HCT116 (cell line): Measurements from ENCODE around the gene EFCAB8. TPM values are rescaled to one million over a fixed set of nuclear protein-coding genes. Genes with fewer than 3 reads are reported as not detected.

Experiments used
- ATAC-seq: fragments of 200-7000 bp; cut with Tn5 transposase; 2 replicates; pipeline ENCODE4 v1.9.1; 2020; ENCODE audit warnings: mild to moderate bottlenecking, moderate library complexity
- BruUV-seq: library from RNA; stranded (reverse); fragments of 400-500 nt; replicated peaks from 2 replicates; lab custom pipeline; 2021; lab: Mats Ljungman, UMichigan
- CTCF ChIA-PET: fragments of 300-600 bp; sonication (Branson Sonifier 250); formaldehyde crosslinking; loops from one replicate; lab custom pipeline; 2021; ENCODE audit warnings: antibody characterized with exemption; lab: Charles Lee
- POLR2A ChIA-PET: fragments of 300-600, 350-600 bp; sonication (Branson Sonifier 250); formaldehyde crosslinking; loops from one replicate; lab custom pipeline; 2021; ENCODE audit warnings: antibody characterized with exemption; lab: Charles Lee
- RAD21 ChIA-PET, 2 experiments: fragments of 300-600 bp; sonication (Branson Sonifier 250); formaldehyde crosslinking; loops; one replicate each; lab custom pipeline; 2023; ENCODE audit warnings: low total read pairs in 2 of 2; ENCODE audit not compliant: uncharacterized antibody in 2 of 2, unreplicated experiment in 2 of 2, low non-redundant PET in 1 of 2; lab: Charles Lee
- DNase-seq: peaks from one replicate; pipeline ENCODE4 v3.0.0-alpha.2; 2010; ENCODE audit warnings: low read depth, low spot score
- H2AFZ ChIP-seq: fragments of 200-600 bp; shearing (Covaris generic), sonication (generic); 2 replicates; pipeline ENCODE4 v1.6.1; 2017; ENCODE audit warnings: low read depth, mixed run types, mixed read lengths, antibody characterized with exemption, low read length; ENCODE audit not compliant: poor library complexity, severe bottlenecking
- H3K27ac ChIP-seq: 2 replicates; pipeline ENCODE4 v1.5.1; 2012; ENCODE audit warnings: low read depth, low read length
- H3K27me3 ChIP-seq: fragments of 200-600 bp; sonication (generic); 2 replicates; pipeline ENCODE4 v1.6.1; 2016; ENCODE audit warnings: mixed run types, low read length, mixed read lengths; ENCODE audit not compliant: insufficient read depth
- H3K36me3 ChIP-seq, 2 experiments: fragments of 200-500 bp in 1 of 2; fragments of 200-600 bp in 1 of 2; sonication (Bioruptor generic) in 1 of 2; sonication (generic) in 1 of 2; 2 replicates each; pipeline versions ENCODE4 v1.5.1 to v1.6.1; 2014 to 2016; ENCODE audit warnings: low read length in 2 of 2, inconsistent platforms in 1 of 2, mixed read lengths in 1 of 2, mixed run types in 1 of 2; ENCODE audit not compliant: insufficient read depth in 2 of 2, control insufficient read depth in 1 of 2
- H3K4me1 ChIP-seq, 2 experiments: fragments of 200-600 bp in 1 of 2; sonication (generic) in 1 of 2; 2 replicates each; pipeline versions ENCODE4 v1.5.1 to v1.6.1; 2012 to 2017; ENCODE audit warnings: low read length in 2 of 2, inconsistent platforms in 1 of 2, mild to moderate bottlenecking in 1 of 2, mixed read lengths in 1 of 2, mixed run types in 1 of 2, moderate library complexity in 1 of 2; ENCODE audit not compliant: insufficient read depth in 2 of 2, control insufficient read depth in 1 of 2
- H3K4me2 ChIP-seq: fragments of 200-600 bp; sonication (generic); 2 replicates; pipeline ENCODE4 v1.6.1; 2017; ENCODE audit warnings: mixed run types, low read length, mixed read lengths
- H3K4me3 ChIP-seq, 2 experiments: fragments of 200-600 bp in 1 of 2; sonication (generic) in 1 of 2; replicated peaks in 1 of 2; 2 replicates each; pipeline ENCODE4 v1.5.1; 2011 to 2016; ENCODE audit warnings: low read length in 2 of 2, control low read depth in 1 of 2, low read depth in 1 of 2, mild to moderate bottlenecking in 1 of 2, mixed read lengths in 1 of 2, mixed run types in 1 of 2
- H3K79me2 ChIP-seq: fragments of 200-600 bp; sonication (generic); 2 replicates; pipeline ENCODE4 v1.6.1; 2017; ENCODE audit warnings: mild to moderate bottlenecking, mixed run types, low read length, moderate library complexity, mixed read lengths; ENCODE audit not compliant: insufficient read depth
- H3K9ac ChIP-seq: fragments of 200-600 bp; sonication (generic); 2 replicates; pipeline ENCODE4 v1.6.1; 2016; ENCODE audit warnings: low read length, mixed read lengths
- H3K9me2 ChIP-seq: fragments of 200-600 bp; sonication (generic), shearing (Covaris generic); 2 replicates; pipeline ENCODE4 v1.6.1; 2017; ENCODE audit warnings: mixed run types, mild to moderate bottlenecking, moderate library complexity; ENCODE audit not compliant: insufficient read depth
- H3K9me3 ChIP-seq, 2 experiments: fragments of 200-500 bp in 1 of 2; fragments of 200-600 bp in 1 of 2; sonication (Bioruptor generic) in 1 of 2; sonication (generic) in 1 of 2; 2 replicates each; pipeline ENCODE4 v1.6.1; 2014 to 2017; ENCODE audit warnings: low read length in 2 of 2, mixed read lengths in 2 of 2, inconsistent platforms in 1 of 2, low read depth in 1 of 2, mild to moderate bottlenecking in 1 of 2, mixed run types in 1 of 2, moderate library complexity in 1 of 2; ENCODE audit not compliant: control insufficient read depth in 1 of 2, insufficient read depth in 1 of 2
- H4K20me1 ChIP-seq: fragments of 200-600 bp; sonication (generic), shearing (Covaris generic); 2 replicates; pipeline ENCODE4 v1.6.1; 2017; ENCODE audit warnings: mixed run types, mild to moderate bottlenecking, moderate library complexity; ENCODE audit not compliant: insufficient read depth
- CBX3 ChIP-seq: IDR thresholded peaks from 2 replicates; pipeline ENCODE4 v1.6.1; 2012; ENCODE audit warnings: low read depth
- ELF1 ChIP-seq: IDR thresholded peaks from 2 replicates; pipeline ENCODE4 v1.6.1; 2012; ENCODE audit warnings: low read depth, borderline replicate concordance
- MAX ChIP-seq: IDR thresholded peaks from 2 replicates; pipeline ENCODE4 v1.6.1; 2012
- POLR2A ChIP-seq: IDR thresholded peaks from 2 replicates; pipeline ENCODE4 v1.7.0; 2011; ENCODE audit warnings: borderline replicate concordance; ENCODE audit not compliant: insufficient read depth, insufficient read length; ENCODE audit errors: extremely low read depth
- POLR2AphosphoS5 ChIP-seq: IDR thresholded peaks from 2 replicates; pipeline ENCODE4 v1.6.1; 2011; ENCODE audit warnings: mild to moderate bottlenecking, low read depth, low read length, moderate library complexity
- RAD21 ChIP-seq: IDR thresholded peaks from 2 replicates; pipeline ENCODE4 v1.6.1; 2012; ENCODE audit warnings: low read depth, mild to moderate bottlenecking
- SIN3A ChIP-seq: IDR thresholded peaks from 2 replicates; pipeline ENCODE4 v1.6.1; 2012; ENCODE audit warnings: low read depth
- YY1 ChIP-seq: IDR thresholded peaks from 2 replicates; pipeline ENCODE4 v1.6.1; 2011; ENCODE audit warnings: low read length, low read depth, moderate library complexity, mild to moderate bottlenecking; ENCODE audit not compliant: insufficient replicate concordance; ENCODE audit errors: extremely low read depth
- ZBTB33 ChIP-seq: IDR thresholded peaks from 2 replicates; pipeline ENCODE4 v1.6.1; 2011; ENCODE audit warnings: mild to moderate bottlenecking, low read length, moderate library complexity; ENCODE audit not compliant: insufficient replicate concordance; ENCODE audit errors: extremely low read depth
- ZNF274 ChIP-seq: fragments of 200-500 bp; sonication (Bioruptor generic); IDR thresholded peaks from 2 replicates; pipeline ENCODE4 v1.6.1; 2014; ENCODE audit warnings: mild to moderate bottlenecking, low read depth, low read length, inconsistent platforms
- intact Hi-C: fragments of 100-400 bp; cut with micrococcal nuclease; formaldehyde crosslinking; loops from 2 replicates; pipeline ENCODE4 v1.10.0; 2022
- total RNA-seq: library from RNA; stranded (reverse); gene quantifications from one replicate; pipeline ENCODE4 v1.2.1, GENCODE V29; 2021; ENCODE audit not compliant: unreplicated experiment

Gene EFCAB8
- total RNA-seq, 1 experiment from 2014 or later: 0.42 TPM

- peaks cover 6 to 20% of the 10 kb centered on the region in 2 experiments; a peak in 3 of 4 replicates for H3K9me3 ChIP-seq
- ChIA-PET CTCF (no interaction called here), RAD21 (no interaction called here), POLR2A (no interaction called here)
- H4K20me1 ChIP-seq: no peaks in the 10 kb centered on the region
- no peak overlapping the region for H2AFZ ChIP-seq
- ATAC-seq (no peak), DNase-seq (no peak)
- H3K79me2 ChIP-seq: no peaks in the 10 kb centered on the region
- H3K4me3 ChIP-seq: no peak overlapping the region
- no peak overlapping the region for H3K9ac ChIP-seq
- no peaks in the 10 kb centered on the region for H3K4me1 ChIP-seq
- TF ChIP-seq RAD21 (no peak), ZNF274 (no peak), ELF1 (no peak), POLR2AphosphoS5 (no peak), YY1 (no peak), MAX (no peak), ZBTB33 (no peak), POLR2A (no peak), SIN3A (no peak), CBX3 (no peak)
- H3K4me2 ChIP-seq: no peak overlapping the region
- BruUV-seq: no TSS peak
- intact Hi-C loops: no loop called here
- H3K27ac ChIP-seq: no peak overlapping the region
- H3K27me3 ChIP-seq: no peaks in the 10 kb centered on the region
- no peaks in the 10 kb centered on the region for H3K36me3 ChIP-seq
- no peaks in the 10 kb centered on the region for H3K9me2 ChIP-seq
These were observed 101.4 kb downstream of the EFCAB8 start for GRCh38 chr20:32960222-32960518.
